Hematopoietic multipotent progenitor cell treated with erythropoietin and hydrocortisone succinate and interleukin-3 and kit ligand, for 17 days (in vitro differentiated cells): ENCODE measurements around the gene KCNH3.

Source experiments
- DNase-seq: peaks from one replicate; pipeline ENCODE4 v3.0.0-alpha.2; 2015; ENCODE audit warnings: low spot score

The KCNH3 gene

GRCh38 chr12:49543914-49544815 lies 5.3 kb downstream of the KCNH3 start:
- no peak for DNase-seq

GRCh38 chr12:49545815-49546214 lies 7.0 kb downstream of the KCNH3 start:
- DNase-seq = no peak

- DNase-seq = no peak
These were observed 7.7 kb downstream of the KCNH3 start for GRCh38 chr12:49546481-49546880.

- no peak for DNase-seq
These were observed 8.4 kb downstream of the KCNH3 start for GRCh38 chr12:49547090-49547690.

GRCh38 chr12:49548481-49548821 lies 9.6 kb downstream of the KCNH3 start:
- no peak for DNase-seq

GRCh38 chr12:49548822-49549648 lies 10.2 kb downstream of the KCNH3 start:
- DNase-seq = no peak

GRCh38 chr12:49549735-49550692 lies 11.2 kb downstream of the KCNH3 start:
- no peak for DNase-seq

GRCh38 chr12:49550693-49551252 lies 11.9 kb downstream of the KCNH3 start:
- no peak for DNase-seq

- no peak for DNase-seq
These were observed 13.2 kb downstream of the KCNH3 start for GRCh38 chr12:49552014-49552413.

- DNase-seq = no peak
These were observed 13.6 kb downstream of the KCNH3 start for GRCh38 chr12:49552425-49552824.

GRCh38 chr12:49552899-49553298 lies 14.1 kb downstream of the KCNH3 start:
- no peak for DNase-seq

- DNase-seq = peak; percentile 49
These were observed 14.8 kb downstream of the KCNH3 start for GRCh38 chr12:49553512-49554088.

- DNase-seq = no peak
These were observed 15.4 kb downstream of the KCNH3 start for GRCh38 chr12:49554266-49554665.

- DNase-seq = no peak
These were observed 17.0 kb downstream of the KCNH3 start for GRCh38 chr12:49555631-49556390.

- DNase-seq = no peak
These were observed 17.8 kb downstream of the KCNH3 start for GRCh38 chr12:49556391-49557186.

GRCh38 chr12:49557187-49557916 lies 18.5 kb downstream of the KCNH3 start:
- no peak for DNase-seq

- no peak for DNase-seq
These were observed 19.0 kb downstream of the KCNH3 start for GRCh38 chr12:49557917-49558215.

- DNase-seq = no peak
These were observed 19.7 kb downstream of the KCNH3 start for GRCh38 chr12:49558526-49558925.
